ENCODE results near the gene RAI1.

Gene RAI1

GRCh38 chr17:17721140-17721668, 39.9 kb downstream of the RAI1 start:
- no peak for DNase-seq

GRCh38 chr17:17722081-17722905, 41.0 kb downstream of the RAI1 start:
- DNase-seq: no peak

GRCh38 chr17:17722906-17723353, 41.7 kb downstream of the RAI1 start:
- no peak for DNase-seq

- peak; percentile 70 for DNase-seq
These were observed 42.4 kb downstream of the RAI1 start for GRCh38 chr17:17723354-17724261.

GRCh38 chr17:17724307-17725010, 43.2 kb downstream of the RAI1 start:
- DNase-seq: no peak

- no peak for DNase-seq
These were observed 43.9 kb downstream of the RAI1 start for GRCh38 chr17:17725011-17725751.

- DNase-seq: no peak
These were observed 44.6 kb downstream of the RAI1 start for GRCh38 chr17:17725752-17726457.

GRCh38 chr17:17726458-17727060, 45.3 kb downstream of the RAI1 start:
- no peak for DNase-seq

- DNase-seq: no peak
These were observed 45.9 kb downstream of the RAI1 start for GRCh38 chr17:17727111-17727659.

GRCh38 chr17:17728146-17728545, 46.9 kb downstream of the RAI1 start:
- DNase-seq: no peak

GRCh38 chr17:17728550-17729251, 47.4 kb downstream of the RAI1 start:
- no peak for DNase-seq

- DNase-seq: peak; percentile 56
These were observed 48.5 kb downstream of the RAI1 start for GRCh38 chr17:17729620-17730249.

GRCh38 chr17:17730250-17730935, 49.1 kb downstream of the RAI1 start:
- no peak for DNase-seq

- no peak for DNase-seq
These were observed 51.2 kb downstream of the RAI1 start for GRCh38 chr17:17732444-17732843.

- DNase-seq: no peak
These were observed 51.8 kb downstream of the RAI1 start for GRCh38 chr17:17732892-17733670.

GRCh38 chr17:17736205-17737183, 55.2 kb downstream of the RAI1 start:
- DNase-seq: no peak

Data from NCI-H748 treated with DMSO at 0.1 percent for 48 hours (cell line).